AG09319 (cell line): ENCODE results near the gene FBXO4.
"Not testable (repeated sequence)": the region's sequence is repeated elsewhere in the genome, so short reads cannot be mapped to it uniquely, and the experiment has no call there.

ENCODE experiments used
- DNase-seq: peaks from one replicate; pipeline ENCODE4 v3.0.0-alpha.2; 2010; ENCODE audit warnings: low read depth; ENCODE audit errors: extremely low read depth
- TF ChIP-seq, protein P1 (sequence below): IDR thresholded peaks from 2 replicates; pipeline ENCODE4 v1.5.1; 2011; ENCODE audit warnings: low read depth, mild to moderate bottlenecking, inconsistent platforms, low read length, moderate library complexity

FBXO4 gene

DNA sequence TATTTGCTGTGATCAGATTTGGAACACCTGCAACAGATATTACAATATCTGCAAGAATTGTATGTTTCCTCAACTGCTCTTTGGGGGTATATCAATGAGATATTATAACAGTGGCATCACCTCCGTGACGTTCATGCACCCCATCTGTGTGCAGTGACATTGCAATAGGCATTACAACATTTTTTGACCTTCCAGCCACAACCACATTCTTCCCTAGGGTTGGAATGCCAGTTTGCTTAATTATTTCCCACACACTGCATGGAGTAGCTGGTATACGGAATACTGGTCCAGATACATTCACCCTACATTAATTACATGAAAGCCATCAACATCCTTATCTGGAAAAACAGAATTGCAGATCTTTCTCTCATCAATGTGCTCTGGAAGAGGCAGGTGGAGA lies 42.3 kb downstream of the FBXO4 start:
- TF ChIP-seq, protein P1, sequence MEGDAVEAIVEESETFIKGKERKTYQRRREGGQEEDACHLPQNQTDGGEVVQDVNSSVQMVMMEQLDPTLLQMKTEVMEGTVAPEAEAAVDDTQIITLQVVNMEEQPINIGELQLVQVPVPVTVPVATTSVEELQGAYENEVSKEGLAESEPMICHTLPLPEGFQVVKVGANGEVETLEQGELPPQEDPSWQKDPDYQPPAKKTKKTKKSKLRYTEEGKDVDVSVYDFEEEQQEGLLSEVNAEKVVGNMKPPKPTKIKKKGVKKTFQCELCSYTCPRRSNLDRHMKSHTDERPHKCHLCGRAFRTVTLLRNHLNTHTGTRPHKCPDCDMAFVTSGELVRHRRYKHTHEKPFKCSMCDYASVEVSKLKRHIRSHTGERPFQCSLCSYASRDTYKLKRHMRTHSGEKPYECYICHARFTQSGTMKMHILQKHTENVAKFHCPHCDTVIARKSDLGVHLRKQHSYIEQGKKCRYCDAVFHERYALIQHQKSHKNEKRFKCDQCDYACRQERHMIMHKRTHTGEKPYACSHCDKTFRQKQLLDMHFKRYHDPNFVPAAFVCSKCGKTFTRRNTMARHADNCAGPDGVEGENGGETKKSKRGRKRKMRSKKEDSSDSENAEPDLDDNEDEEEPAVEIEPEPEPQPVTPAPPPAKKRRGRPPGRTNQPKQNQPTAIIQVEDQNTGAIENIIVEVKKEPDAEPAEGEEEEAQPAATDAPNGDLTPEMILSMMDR: no peak
- DNase-seq: no peak

DNA sequence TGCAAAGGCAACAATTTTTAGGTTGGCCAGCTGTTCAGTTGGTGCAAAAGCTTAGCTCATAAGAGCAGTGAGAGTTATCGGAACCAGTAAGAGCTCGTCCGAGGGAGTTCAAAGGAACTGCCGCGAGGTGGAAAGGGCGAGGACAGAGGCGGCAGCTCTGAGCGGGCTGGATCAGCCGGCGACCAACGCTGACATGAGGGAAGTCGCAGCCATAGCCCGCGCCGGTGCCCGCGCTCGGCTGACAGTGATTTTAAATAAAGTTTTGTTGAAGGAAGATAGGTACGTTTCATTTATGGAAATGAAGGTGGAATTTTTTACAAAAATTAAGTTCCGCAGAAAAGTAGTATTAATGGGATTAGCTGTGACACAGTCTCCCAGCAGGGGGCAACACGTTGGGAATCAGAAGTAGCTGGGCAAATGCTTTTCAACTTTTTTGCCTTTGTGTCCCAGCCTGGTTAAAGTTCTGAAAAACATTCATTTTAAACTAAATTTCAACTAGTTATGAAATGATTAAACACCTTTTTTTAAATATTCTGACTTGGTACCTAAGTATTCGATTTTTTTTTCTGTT lies 43.2 kb downstream of the FBXO4 start:
- TF ChIP-seq, protein P1: no peak
- DNase-seq: no peak

DNA sequence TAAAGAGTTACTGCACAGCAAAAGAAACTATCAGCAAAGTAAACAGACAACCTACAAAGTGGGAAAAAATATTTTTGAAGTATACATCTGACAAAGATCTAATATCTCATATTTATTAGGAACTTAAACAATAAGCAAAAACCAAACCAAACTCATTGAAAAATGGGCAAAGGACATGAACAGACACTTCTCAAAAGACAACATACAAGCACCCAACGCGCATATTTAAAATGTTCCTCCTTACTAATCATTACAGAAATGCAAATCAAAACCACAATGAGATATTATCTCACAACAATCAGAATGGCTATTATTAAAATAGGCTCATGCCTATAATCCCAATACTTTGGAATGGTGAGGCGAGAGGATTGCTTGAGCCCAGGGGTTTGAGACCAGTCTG lies 48.0 kb downstream of the FBXO4 start:
- TF ChIP-seq, protein P1: no peak
- no peak for DNase-seq

DNA sequence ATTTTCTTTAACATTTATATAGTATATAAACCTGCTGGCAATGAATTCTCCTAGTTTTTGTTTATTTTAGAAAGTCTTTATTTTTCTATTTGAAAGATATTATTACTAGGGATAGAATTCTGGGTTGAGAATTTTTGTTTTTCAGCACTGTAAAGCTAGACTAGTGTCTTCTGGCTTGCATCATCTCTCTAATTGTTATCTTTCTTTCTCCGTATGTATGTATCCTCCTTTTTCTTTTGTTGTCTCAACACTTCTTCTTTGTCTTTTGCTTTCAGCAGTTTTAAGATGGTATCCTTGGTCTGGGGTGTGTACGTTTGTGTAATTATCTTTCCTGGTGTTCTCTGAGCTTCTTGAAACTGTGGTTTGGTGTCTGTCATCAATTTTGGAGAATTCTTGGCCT lies 48.8 kb downstream of the FBXO4 start:
- TF ChIP-seq, protein P1: no peak
- no peak for DNase-seq

DNA sequence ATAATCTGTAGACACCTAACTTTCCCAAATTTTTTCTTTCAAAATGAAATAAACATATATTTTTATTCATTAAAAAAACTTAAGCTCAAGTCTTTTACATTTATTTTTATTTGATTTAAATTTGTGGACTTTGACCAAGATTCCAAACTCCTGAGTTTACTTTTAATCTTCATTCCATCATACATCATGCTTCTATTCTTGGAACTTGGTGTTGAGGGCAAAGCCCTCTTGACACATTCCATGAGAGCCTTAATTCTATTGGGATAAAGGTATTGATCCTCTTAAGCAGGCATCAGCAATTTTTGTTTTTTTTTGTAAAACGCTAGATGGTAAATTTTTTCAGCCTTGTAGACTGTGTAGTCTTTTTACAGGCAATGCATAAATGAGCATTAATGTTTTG lies 53.6 kb downstream of the FBXO4 start:
- DNase-seq: no peak
- TF ChIP-seq, protein P1: no peak

DNA sequence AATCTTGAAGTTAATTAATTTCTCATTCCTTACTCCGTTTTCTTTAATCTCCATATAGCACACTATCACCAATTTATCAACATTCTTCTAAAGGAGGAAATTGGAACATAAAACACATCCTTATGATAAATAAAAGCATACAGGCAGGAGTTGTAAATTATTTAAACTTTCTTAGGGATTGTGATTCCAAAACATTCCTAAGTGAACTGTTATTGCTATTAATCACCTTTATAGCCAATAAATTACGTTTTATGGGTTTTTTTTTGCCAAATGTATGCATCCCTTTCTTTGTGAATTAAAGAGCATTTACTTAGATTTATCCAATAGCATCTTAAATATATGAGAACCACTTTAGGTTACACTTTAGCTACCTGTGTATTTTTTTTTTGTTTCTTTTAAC lies 55.3 kb downstream of the FBXO4 start:
- TF ChIP-seq, protein P1: no peak
- no peak for DNase-seq

DNA sequence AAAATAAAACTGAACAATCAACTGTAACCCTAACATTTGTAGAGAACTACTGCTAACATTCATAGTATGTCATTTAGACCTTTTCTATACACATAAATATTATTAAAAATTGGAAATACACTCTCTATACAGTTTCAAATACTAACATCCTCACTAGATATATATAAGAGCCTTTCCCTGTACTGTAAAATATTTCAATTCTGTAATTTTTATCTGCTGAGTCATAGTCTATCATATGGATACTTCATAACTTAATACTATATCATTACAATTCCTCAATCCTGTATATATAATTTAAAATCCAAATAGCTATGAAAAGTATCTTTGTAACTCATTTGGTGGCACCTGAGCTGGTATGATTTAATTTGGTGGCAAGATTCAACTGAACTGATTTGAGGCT lies 55.8 kb downstream of the FBXO4 start:
- TF ChIP-seq, protein P1: no peak
- no peak for DNase-seq

DNA sequence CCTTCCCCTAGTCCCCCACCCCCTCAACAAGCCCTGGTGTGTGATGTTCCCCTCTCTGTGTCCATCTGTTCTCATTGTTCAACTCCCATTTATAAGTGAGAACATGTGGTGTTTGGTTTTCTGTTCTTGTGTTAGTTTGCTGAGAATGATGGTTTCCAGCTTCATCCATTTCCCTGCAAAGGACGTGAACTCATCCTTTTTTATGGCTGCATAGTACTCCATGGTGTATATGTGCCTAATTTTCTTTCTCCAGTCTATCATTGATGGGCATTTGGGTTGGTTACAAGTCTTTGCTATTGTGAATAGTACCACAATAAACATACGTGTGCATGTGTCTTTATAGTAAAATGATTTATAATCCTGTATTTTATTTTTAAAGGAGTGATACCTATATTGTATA lies 57.8 kb downstream of the FBXO4 start:
- not testable (repeated sequence) for DNase-seq
